SHP77 treated with DMSO at 0.1 percent for 48 hours (cell line): Measurements from ENCODE around the gene IRS2.

Source experiments
- DNase-seq: peaks from one replicate; lab custom pipeline; 2025; lab: John Stamatoyannopoulos, UW

Gene IRS2

GRCh38 chr13:109706015-109706715 lies 80.2 kb downstream of the IRS2 start:
- DNase-seq, result no peak

GRCh38 chr13:109704771-109705635 lies 81.4 kb downstream of the IRS2 start:
- peak; percentile 91 for DNase-seq

GRCh38 chr13:109703250-109703649 lies 83.1 kb downstream of the IRS2 start:
- DNase-seq, result no peak
